GF-D8 (cell line): ENCODE results near the gene LCAT.

Experiments
- DNase-seq: peaks from one replicate; lab custom pipeline; 2025; lab: John Stamatoyannopoulos, UW

The LCAT gene

GRCh38 chr16:67968400-67969253, 24.7 kb upstream of the LCAT start, which contains the start of gene SLC12A4:
Gene SLC12A4, minus strand, starts transcription at chr16:67968637. Its CDS starts 84 bp downstream, at chr16:67968553.
- DNase-seq = no peak

GRCh38 chr16:67967958-67968399, 24.1 kb upstream of the LCAT start:
- DNase-seq = no peak

GRCh38 chr16:67967183-67967957, 23.4 kb upstream of the LCAT start:
- no peak for DNase-seq

- no peak for DNase-seq
Observed at GRCh38 chr16:67966549-67967182, 22.7 kb upstream of the LCAT start.

- no peak for DNase-seq
Observed at GRCh38 chr16:67965668-67966548, 22.0 kb upstream of the LCAT start.

GRCh38 chr16:67964477-67965131, 20.7 kb upstream of the LCAT start:
- no peak for DNase-seq

GRCh38 chr16:67963662-67964321, 19.9 kb upstream of the LCAT start:
- DNase-seq = no peak

- no peak for DNase-seq
Observed at GRCh38 chr16:67963292-67963661, 19.4 kb upstream of the LCAT start.

- DNase-seq = no peak
Observed at GRCh38 chr16:67962135-67962534, 18.2 kb upstream of the LCAT start.

GRCh38 chr16:67961551-67961957, 17.6 kb upstream of the LCAT start:
- no peak for DNase-seq

GRCh38 chr16:67959536-67960329, 15.8 kb upstream of the LCAT start:
- no peak for DNase-seq

GRCh38 chr16:67957622-67958021, 13.7 kb upstream of the LCAT start:
- DNase-seq = no peak

- no peak for DNase-seq
Observed at GRCh38 chr16:67954421-67955196, 10.7 kb upstream of the LCAT start.

GRCh38 chr16:67953641-67954375, 9.9 kb upstream of the LCAT start:
- DNase-seq = no peak

GRCh38 chr16:67951485-67951884, 7.6 kb upstream of the LCAT start:
- DNase-seq = no peak

- DNase-seq = no peak
Observed at GRCh38 chr16:67950335-67950843, 6.5 kb upstream of the LCAT start.

GRCh38 chr16:67949645-67950044, 5.7 kb upstream of the LCAT start:
- no peak for DNase-seq

- DNase-seq = no peak
Observed at GRCh38 chr16:67948015-67948414, 4.1 kb upstream of the LCAT start.
